HG02884 (cell line): ENCODE results near the gene STX1A.

Experiments used
- ATAC-seq: cut with Tn5 transposase; IDR thresholded peaks from one replicate; pipeline ENCODE4 v1.9.1; 2021; ENCODE audit warnings: mild to moderate bottlenecking, moderate library complexity; ENCODE audit not compliant: unreplicated experiment

The STX1A gene

GRCh38 chr7:73718905-73719805 lies at the start of gene STX1A:
TSS of gene STX1A (minus strand) at chr7:73719669. CDS start at chr7:73719631, 38 bp downstream.
- peak; percentile 56 for ATAC-seq

GRCh38 chr7:73768641-73769480 lies 49.4 kb upstream of the STX1A start:
- ATAC-seq = no peak

GRCh38 chr7:73766556-73767229 lies 47.2 kb upstream of the STX1A start:
- no peak for ATAC-seq

DNA sequence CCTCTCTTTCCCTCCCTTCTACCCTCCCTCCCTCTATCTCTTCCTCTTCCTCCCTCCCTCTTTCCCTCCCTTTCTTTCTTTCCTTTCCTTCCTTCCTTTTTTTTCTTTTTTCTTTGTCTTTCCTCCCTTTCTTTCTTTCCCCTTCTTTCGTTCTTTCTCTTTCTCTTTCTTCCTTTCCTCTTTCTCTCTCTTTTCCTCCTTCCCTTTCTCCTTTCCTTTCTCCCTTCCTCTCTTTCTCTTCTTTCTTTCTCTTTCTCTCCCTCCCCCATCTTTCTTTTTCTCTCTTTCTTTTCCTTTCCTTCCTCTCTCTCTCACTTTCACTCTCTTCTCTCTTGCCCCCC lies 43.2 kb upstream of the STX1A start:
- no peak for ATAC-seq

DNA sequence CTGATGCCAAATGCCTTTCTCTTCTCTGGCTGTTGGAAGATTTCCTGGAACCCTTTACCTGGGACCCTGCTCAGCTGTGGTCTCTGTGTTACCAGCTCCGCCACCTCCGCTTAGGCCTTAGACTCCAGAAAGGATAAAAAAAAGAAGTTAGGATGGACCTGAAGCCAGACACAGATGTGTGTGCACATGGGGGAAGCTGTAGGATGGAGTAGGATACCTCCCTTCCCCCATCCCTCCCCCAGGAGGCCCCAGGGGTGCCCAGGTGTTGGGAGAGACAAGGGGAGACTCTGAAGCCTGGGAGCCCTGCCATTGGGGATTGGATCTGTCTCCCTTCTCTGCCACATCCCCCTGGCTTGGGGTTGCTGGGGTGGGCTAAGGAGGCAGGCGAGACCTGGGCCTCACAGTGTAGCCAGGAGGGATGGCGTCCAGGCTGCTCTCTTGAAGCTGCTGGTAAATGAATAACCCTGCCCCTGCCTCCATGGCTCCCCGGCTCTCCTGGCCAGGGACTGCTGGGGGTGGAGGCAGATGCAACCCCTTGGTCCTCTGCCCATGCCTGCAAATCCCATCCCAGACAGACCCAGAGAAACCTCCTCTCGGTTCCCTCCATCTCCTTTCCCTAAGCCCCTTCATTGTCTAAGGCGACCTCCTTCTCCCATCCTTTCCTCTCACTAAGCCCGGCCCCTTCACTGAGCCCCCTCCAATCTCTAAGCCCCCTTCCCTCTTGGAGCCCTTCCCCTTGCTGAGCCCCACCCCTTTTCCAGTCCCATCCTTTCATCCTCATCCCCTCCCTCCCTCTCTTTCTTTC lies 42.6 kb upstream of the STX1A start:
- no peak for ATAC-seq

- no peak for ATAC-seq
Observed at GRCh38 chr7:73758581-73759138, 39.2 kb upstream of the STX1A start.

DNA sequence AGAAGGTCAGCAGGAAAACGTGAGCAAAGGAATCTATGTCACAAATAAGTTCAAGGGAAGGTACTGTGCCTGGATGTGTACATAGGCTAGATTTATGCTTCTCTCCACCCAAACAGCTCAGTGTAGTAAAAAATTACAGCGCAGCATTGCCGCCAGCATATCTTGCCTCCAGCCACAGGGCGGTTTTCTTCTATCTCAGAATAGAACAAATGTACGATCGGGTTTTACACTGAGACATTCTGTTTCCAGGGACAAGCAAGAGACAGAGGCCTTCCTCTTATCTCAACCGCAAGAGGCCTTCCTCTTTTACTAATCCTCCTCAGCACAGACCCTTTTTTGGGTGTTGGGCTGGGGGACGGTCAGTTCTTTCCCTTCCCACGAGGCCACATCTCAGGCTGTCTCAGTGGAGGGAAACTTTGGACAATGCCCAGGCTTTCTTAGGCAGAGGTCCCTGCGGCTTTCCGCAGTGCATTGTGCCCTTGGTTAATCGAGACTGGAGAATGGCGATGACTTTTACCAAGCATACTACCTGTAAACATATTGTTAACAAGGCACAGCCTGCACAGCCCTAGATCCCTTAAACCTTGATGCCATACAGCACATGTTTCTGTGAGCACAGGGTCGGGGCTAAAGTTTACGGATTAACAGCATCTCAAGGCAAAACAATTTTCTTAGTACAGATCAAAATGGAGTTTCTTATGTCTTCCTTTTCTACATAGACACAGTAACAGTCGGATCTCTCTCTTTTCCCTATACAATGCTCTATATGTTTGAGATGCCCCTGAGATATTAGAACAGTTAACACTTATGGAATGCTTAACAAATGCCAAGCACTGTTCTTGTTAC lies 30.7 kb upstream of the STX1A start:
- ATAC-seq = no peak

- no peak for ATAC-seq
Observed at GRCh38 chr7:73746378-73746777, 26.9 kb upstream of the STX1A start.

DNA sequence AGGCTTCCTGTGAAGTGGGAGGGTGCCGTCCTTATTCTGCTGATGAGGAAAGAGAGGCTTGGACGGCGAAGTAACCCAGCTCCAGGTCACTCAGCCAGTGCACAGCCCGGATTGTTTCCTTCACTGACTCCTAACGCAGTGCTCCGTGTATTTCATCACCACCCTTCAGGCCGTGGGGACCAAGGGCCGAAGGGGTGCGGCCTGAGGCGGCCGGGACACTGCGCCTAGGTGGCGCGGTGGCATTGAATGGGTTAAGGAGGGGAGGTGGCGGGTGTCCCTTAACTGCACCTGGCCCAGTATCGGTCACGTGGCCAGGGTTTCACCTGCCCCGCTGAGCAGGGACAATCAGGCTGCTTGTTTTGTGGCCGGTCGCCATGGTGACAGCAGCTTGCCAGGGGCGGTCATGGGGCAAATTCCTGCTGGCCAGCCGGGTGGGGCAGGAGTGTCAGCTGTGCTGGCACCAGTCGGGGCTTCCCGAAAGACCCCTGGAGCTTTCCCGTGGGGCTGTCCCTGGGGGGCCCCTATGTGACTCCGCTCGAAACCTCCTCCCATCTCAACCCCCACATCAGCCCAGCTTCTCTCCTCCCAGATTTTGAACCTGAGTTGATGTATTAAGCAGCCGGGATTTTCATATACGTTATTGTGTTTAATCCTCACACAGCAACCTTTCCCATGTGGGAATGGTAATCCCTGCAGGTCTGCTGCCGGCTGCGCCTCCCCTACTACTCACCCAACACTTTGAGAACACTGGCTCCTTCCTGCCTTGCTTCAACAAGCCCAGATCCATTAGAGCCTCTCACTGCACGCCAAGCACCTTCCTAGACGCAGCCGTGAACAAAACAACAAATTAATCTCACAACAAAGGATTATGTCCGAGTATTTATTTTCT lies 23.5 kb upstream of the STX1A start:
- ATAC-seq = no peak

GRCh38 chr7:73742338-73742752 lies 22.9 kb upstream of the STX1A start:
- ATAC-seq = no peak

GRCh38 chr7:73741600-73741999 lies 22.1 kb upstream of the STX1A start:
- no peak for ATAC-seq

- no peak for ATAC-seq
Observed at GRCh38 chr7:73740771-73741170, 21.3 kb upstream of the STX1A start.

- ATAC-seq = no peak
Observed at GRCh38 chr7:73740212-73740611, 20.7 kb upstream of the STX1A start.

DNA sequence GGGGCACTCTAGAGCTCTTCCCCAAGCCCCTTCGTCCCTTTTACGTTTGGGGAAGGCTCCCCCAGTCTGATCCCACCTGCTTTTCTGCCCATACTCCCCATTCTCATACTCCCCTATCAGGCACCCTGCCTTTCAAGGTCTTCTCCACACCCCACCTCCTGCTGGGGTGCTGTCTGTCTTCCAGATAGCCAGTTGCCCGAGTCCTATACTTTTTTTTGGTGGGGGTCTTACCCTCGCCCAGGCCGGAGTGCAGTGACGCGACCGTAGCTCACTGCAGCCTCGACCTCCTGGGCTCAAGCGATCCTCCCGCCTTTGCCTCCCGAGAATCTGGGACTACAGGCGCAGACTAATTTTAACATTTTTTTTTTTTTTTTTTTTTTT lies 19.9 kb upstream of the STX1A start:
- ATAC-seq = no peak

DNA sequence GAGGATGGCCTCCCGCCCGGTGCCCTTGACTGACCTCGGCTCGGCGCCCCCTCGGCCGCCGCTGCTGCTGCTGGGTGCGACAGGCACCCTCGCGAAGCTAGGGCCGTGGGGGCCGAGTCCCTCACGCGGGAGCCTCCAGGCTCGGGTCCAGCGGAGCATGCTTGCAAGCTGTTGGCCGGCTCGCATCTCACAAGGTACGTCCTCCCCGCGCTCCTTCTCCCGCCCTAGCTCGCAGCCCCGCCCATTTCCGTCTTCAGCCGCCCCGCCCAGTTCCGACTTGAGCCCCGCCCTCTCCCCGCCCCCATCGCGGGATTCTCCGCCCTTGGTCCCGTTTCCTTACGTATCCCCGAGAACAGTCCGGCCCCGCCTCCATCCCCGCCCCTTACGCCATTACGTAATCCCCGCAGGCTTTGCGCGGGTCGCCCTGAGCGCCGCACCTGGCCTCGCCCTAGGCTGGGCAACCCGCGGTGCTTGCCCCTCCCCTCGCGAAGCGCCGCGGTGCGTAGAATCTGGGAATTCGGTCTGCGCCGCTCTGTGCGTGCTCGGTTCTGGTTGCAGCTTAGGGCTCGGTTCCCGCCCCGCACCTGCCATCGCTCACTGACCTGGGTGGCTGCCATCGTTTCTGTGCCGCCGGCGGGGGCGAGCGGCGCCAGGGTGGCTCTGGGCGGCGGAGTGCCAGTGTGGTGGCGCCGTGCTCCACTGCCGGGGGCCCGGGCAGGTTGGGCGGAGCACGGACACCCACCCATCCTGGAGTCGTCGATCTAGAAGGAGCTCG lies 19.3 kb upstream of the STX1A start, which contains the start of gene ABHD11:
Gene ABHD11 (minus strand): TSS at position 191 of the 775 bp plus-strand sequence. CDS start 32 bp downstream, at position 159.
- ATAC-seq = peak; percentile 85

- ATAC-seq = peak; percentile 5
Observed at GRCh38 chr7:73738220-73738611, 18.7 kb upstream of the STX1A start.

DNA sequence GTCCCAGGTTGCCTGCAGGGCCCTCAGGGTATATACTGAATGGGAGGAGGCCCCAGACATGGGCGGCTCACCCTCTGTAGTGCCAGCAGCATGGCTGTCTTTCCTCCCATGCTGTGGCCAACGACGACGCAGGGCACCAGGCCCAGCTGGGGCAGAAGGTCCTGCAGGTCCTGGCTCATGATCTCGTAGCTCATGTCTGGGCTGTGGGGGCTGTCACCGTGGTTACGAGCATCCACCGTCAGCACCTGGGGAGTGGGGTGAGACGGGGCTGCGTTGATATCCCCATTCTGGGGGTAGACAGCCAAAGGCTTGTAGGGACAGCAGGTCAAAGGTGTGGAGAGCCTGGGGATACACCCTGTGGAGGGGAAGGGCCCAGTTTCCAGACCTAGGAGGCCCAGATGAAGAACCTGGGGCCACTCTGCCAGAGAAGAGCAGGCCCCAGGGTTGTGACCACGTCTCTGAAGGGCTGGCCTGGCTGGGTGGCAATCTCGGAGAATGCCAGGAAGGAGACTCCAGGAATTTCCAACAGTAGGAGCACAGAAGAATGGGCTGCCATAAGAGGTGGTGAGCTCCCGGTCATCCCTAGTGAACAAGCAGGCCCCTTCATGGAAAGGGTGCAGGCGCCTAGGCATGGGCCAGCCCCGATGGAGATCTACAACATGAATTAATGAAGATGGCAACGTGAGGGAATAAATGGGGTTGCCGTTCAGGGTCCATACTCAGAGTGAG lies 18.2 kb upstream of the STX1A start:
- no peak for ATAC-seq
